SK-N-SH treated with all-trans-retinoic acid at 6 μM for 48 hours (cell line): ENCODE data around the gene FAR1.

Experiments
- ESRRG ChIP-seq: fragments of 250-450 bp; sonication (Bioruptor Pico); IDR thresholded peaks from 2 replicates; pipeline ENCODE4 v1.6.1; 2021; ENCODE audit warnings: mild to moderate bottlenecking
- GLIS3 ChIP-seq: fragments of 250-450 bp; sonication (Bioruptor Pico); IDR thresholded peaks from 2 replicates; pipeline ENCODE4 v1.5.0; 2020; ENCODE audit warnings: mild to moderate bottlenecking, moderate library complexity
- OSR1 ChIP-seq: fragments of 250-450 bp; sonication (Bioruptor Pico); IDR thresholded peaks from 2 replicates; pipeline ENCODE4 v1.8.0; 2022; ENCODE audit warnings: moderate library complexity, mild to moderate bottlenecking, inconsistent platforms
- TCF4 ChIP-seq: fragments of 250-450 bp; sonication (Bioruptor Pico); IDR thresholded peaks from 2 replicates; pipeline ENCODE4 v1.8.0; 2021; ENCODE audit warnings: mild to moderate bottlenecking, moderate library complexity, borderline replicate concordance
- TOX ChIP-seq: fragments of 250-450 bp; sonication (Bioruptor Pico); IDR thresholded peaks from 2 replicates; pipeline ENCODE4 v1.8.0; 2021; ENCODE audit warnings: mild to moderate bottlenecking, moderate library complexity, borderline replicate concordance
- ZC3H10 ChIP-seq: fragments of 250-450 bp; sonication (Bioruptor Pico); IDR thresholded peaks from 2 replicates; pipeline ENCODE4 v1.5.1; 2021; ENCODE audit warnings: mild to moderate bottlenecking, moderate library complexity
- ZFP3 ChIP-seq: fragments of 250-450 bp; sonication (Bioruptor Pico); IDR thresholded peaks from 2 replicates; pipeline ENCODE4 v1.5.0; 2020; ENCODE audit warnings: mild to moderate bottlenecking, moderate library complexity
- ZFP30 ChIP-seq: fragments of 450-650 bp; formaldehyde crosslinking; IDR thresholded peaks from 2 replicates; pipeline ENCODE4 v1.5.0; 2022; ENCODE audit warnings: mild to moderate bottlenecking, moderate library complexity
- ZNF565 ChIP-seq: fragments of 450-650 bp; formaldehyde crosslinking; conservative IDR thresholded peaks from 2 replicates; pipeline ENCODE4 v1.5.0; 2020; ENCODE audit warnings: low read depth, mild to moderate bottlenecking, moderate library complexity
- ZNF70 ChIP-seq: fragments of 450-650 bp; formaldehyde crosslinking; IDR thresholded peaks from 2 replicates; pipeline ENCODE4 v1.5.0; 2020; ENCODE audit warnings: mild to moderate bottlenecking, moderate library complexity
- ZNF8 ChIP-seq: fragments of 450-650 bp; formaldehyde crosslinking; IDR thresholded peaks from 2 replicates; pipeline ENCODE4 v1.5.0; 2020; ENCODE audit warnings: mild to moderate bottlenecking, moderate library complexity
- TF ChIP-seq, protein P1 (sequence below): fragments of 250-450 bp; sonication (Bioruptor Pico); IDR thresholded peaks from 2 replicates; pipeline ENCODE4 v1.8.0; 2020; ENCODE audit warnings: mild to moderate bottlenecking, moderate library complexity, borderline replicate concordance
- TF ChIP-seq, protein P2 (sequence below): fragments of 250-450 bp; sonication (Bioruptor Pico); IDR thresholded peaks from 2 replicates; pipeline ENCODE4 v1.5.1; 2021; ENCODE audit warnings: mild to moderate bottlenecking, moderate library complexity
- TF ChIP-seq, protein P3 (sequence below): fragments of 250-450 bp; sonication (Bioruptor Pico); IDR thresholded peaks from 2 replicates; pipeline ENCODE4 v1.8.0; 2021; ENCODE audit warnings: low read depth, mild to moderate bottlenecking, moderate library complexity, borderline replicate concordance

DNA sequence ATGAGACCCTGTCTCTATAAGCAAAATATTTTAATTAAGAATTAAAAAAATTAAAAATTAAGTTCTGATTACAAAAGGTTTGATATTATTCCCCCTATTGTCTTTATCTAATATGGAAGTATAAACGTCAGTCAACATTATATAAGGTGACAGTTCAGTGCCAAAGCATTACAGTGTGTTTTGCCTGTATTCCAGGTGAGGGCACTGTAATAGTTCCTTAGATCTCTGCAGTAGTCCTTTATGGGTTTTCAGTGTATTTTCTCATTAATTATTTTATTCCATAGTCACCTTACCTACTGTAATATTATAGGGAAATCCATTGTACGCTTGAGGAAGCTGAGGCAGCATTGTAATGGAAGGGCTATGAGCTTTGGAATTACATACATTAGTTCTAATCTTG lies 33.0 kb downstream of the FAR1 start:
- no peak for TF ChIP-seq ZNF565
- TF ChIP-seq TCF4, result no peak
- no peak for TF ChIP-seq OSR1 (CRISPR knock-in tag)
- TF ChIP-seq, protein P1, sequence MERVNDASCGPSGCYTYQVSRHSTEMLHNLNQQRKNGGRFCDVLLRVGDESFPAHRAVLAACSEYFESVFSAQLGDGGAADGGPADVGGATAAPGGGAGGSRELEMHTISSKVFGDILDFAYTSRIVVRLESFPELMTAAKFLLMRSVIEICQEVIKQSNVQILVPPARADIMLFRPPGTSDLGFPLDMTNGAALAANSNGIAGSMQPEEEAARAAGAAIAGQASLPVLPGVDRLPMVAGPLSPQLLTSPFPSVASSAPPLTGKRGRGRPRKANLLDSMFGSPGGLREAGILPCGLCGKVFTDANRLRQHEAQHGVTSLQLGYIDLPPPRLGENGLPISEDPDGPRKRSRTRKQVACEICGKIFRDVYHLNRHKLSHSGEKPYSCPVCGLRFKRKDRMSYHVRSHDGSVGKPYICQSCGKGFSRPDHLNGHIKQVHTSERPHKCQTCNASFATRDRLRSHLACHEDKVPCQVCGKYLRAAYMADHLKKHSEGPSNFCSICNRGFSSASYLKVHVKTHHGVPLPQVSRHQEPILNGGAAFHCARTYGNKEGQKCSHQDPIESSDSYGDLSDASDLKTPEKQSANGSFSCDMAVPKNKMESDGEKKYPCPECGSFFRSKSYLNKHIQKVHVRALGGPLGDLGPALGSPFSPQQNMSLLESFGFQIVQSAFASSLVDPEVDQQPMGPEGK (CRISPR knock-in tag), result no peak
- TF ChIP-seq ZNF8 (CRISPR knock-in tag), result no peak
- no peak for TF ChIP-seq ZFP3 (CRISPR knock-in tag)
- TF ChIP-seq ZC3H10 (CRISPR knock-in tag), result no peak
- TF ChIP-seq TOX, result no peak
- TF ChIP-seq ZNF70, result no peak
- TF ChIP-seq ZFP30 (CRISPR knock-in tag), result no peak
- TF ChIP-seq, protein P2, sequence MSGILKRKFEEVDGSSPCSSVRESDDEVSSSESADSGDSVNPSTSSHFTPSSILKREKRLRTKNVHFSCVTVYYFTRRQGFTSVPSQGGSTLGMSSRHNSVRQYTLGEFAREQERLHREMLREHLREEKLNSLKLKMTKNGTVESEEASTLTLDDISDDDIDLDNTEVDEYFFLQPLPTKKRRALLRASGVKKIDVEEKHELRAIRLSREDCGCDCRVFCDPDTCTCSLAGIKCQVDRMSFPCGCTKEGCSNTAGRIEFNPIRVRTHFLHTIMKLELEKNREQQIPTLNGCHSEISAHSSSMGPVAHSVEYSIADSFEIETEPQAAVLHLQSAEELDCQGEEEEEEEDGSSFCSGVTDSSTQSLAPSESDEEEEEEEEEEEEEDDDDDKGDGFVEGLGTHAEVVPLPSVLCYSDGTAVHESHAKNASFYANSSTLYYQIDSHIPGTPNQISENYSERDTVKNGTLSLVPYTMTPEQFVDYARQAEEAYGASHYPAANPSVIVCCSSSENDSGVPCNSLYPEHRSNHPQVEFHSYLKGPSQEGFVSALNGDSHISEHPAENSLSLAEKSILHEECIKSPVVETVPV (CRISPR knock-in tag), result no peak
- no peak for TF ChIP-seq ESRRG
- TF ChIP-seq, protein P3, sequence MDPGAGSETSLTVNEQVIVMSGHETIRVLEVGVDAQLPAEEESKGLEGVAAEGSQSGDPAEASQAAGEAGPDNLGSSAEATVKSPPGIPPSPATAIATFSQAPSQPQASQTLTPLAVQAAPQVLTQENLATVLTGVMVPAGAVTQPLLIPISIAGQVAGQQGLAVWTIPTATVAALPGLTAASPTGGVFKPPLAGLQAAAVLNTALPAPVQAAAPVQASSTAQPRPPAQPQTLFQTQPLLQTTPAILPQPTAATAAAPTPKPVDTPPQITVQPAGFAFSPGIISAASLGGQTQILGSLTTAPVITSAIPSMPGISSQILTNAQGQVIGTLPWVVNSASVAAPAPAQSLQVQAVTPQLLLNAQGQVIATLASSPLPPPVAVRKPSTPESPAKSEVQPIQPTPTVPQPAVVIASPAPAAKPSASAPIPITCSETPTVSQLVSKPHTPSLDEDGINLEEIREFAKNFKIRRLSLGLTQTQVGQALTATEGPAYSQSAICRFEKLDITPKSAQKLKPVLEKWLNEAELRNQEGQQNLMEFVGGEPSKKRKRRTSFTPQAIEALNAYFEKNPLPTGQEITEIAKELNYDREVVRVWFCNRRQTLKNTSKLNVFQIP, result no peak
- no peak for TF ChIP-seq GLIS3 (CRISPR knock-in tag)
